K562 (cell line): ENCODE data around the gene SNX20. TPM values are rescaled to one million over a fixed set of nuclear protein-coding genes. Genes with fewer than 3 reads are reported as not detected.

Experiments
- ATAC-seq: fragments of 200-7000 bp; cut with Tn5 transposase; 3 replicates; pipeline ENCODE4 v1.9.1; 2020; ENCODE audit warnings: moderate library complexity
- BruUV-seq: library from RNA; stranded (reverse); fragments of 400-500 nt; replicated peaks from 2 replicates; lab custom pipeline; 2021; lab: Mats Ljungman, UMichigan
- CTCF ChIA-PET: fragments of 300-600 bp; formaldehyde crosslinking; extraction: SDS; loops from one replicate; lab custom pipeline; 2021; ENCODE audit warnings: low intra/inter-chr PET ratio; lab: Yijun Ruan, JAX
- POLR2A ChIA-PET: fragments of 300-600, 350-650 bp; sonication (Branson Sonifier 250); formaldehyde crosslinking; extraction: SDS; loops from one replicate; lab custom pipeline; 2021; ENCODE audit warnings: antibody characterized with exemption, inconsistent platforms; lab: Yijun Ruan, JAX
- DNase-seq, 4 experiments: peaks; one replicate each; pipeline versions ENCODE4 v3.0.0 to v3.0.0-alpha.2; 2011 to 2018; ENCODE audit warnings: low spot score in 3 of 4, mixed read lengths in 3 of 4; ENCODE audit errors: extremely low read depth in 1 of 4
- FAIRE-seq: peaks from 2 replicates; lab custom pipeline; 2011; peaks lifted over from hg19 to GRCh38; lab: Jason Lieb, UNC
- H2AFZ ChIP-seq: 2 replicates; pipeline ENCODE4 v1.6.0; 2011; ENCODE audit warnings: low read depth, low read length, control low read depth, inconsistent platforms
- H3K27ac ChIP-seq: fragments of 200-600 bp; 3 replicates; pipeline ENCODE4 v1.8.0; 2011; ENCODE audit warnings: low read depth, mild to moderate bottlenecking, control low read depth, inconsistent platforms, low read length, moderate library complexity, mixed read lengths; ENCODE audit errors: extremely low read depth
- H3K27me3 ChIP-seq, 2 experiments: fragments of 300-600 bp in 1 of 2; 2 replicates in 1 of 2; 3 replicates in 1 of 2; pipeline versions ENCODE4 v1.6.0 to v1.8.0; 2011; ENCODE audit warnings: inconsistent platforms in 2 of 2, low read length in 2 of 2, mild to moderate bottlenecking in 1 of 2, mixed read lengths in 1 of 2, moderate library complexity in 1 of 2; ENCODE audit not compliant: control insufficient read depth in 2 of 2, insufficient read depth in 2 of 2
- H3K36me3 ChIP-seq: fragments of 300-600 bp; 3 replicates; pipeline ENCODE4 v1.8.0; 2011; ENCODE audit warnings: mild to moderate bottlenecking, low read length, inconsistent platforms; ENCODE audit not compliant: control insufficient read depth, insufficient read depth
- H3K4me1 ChIP-seq, 2 experiments: fragments of 200-600 bp in 1 of 2; replicated peaks in 1 of 2; 2 replicates in 1 of 2; 3 replicates in 1 of 2; pipeline versions ENCODE4 v1.5.1 to v1.8.0; 2011; ENCODE audit warnings: inconsistent platforms in 2 of 2, low read length in 2 of 2, mild to moderate bottlenecking in 1 of 2, mixed read lengths in 1 of 2, moderate library complexity in 1 of 2; ENCODE audit not compliant: control insufficient read depth in 2 of 2, insufficient read depth in 2 of 2
- H3K4me2 ChIP-seq: 2 replicates; pipeline ENCODE4 v1.6.1; 2011; ENCODE audit warnings: low read length, control low read depth, inconsistent platforms, mixed read lengths; ENCODE audit not compliant: insufficient read depth
- H3K4me3 ChIP-seq: fragments of 200-600 bp; sonication (generic), shearing (Covaris generic); 2 replicates; pipeline ENCODE4 v1.5.1; 2016; ENCODE audit warnings: control low read depth, inconsistent platforms
- H3K79me2 ChIP-seq: fragments of 200-600 bp; 3 replicates; pipeline ENCODE4 v1.8.0; 2011; ENCODE audit warnings: low read length, inconsistent platforms; ENCODE audit not compliant: control insufficient read depth, insufficient read depth
- H3K9ac ChIP-seq, 2 experiments: 2 replicates each; pipeline versions ENCODE4 v1.6.0 to v1.6.1; 2011; ENCODE audit warnings: low read depth in 2 of 2, low read length in 2 of 2, control low read depth in 1 of 2, inconsistent platforms in 1 of 2, mild to moderate bottlenecking in 1 of 2, mixed read lengths in 1 of 2; ENCODE audit not compliant: insufficient read depth in 1 of 2
- H3K9me1 ChIP-seq: one replicate; pipeline ENCODE4 v1.6.0; 2011; ENCODE audit warnings: inconsistent platforms, mild to moderate bottlenecking, low read length, moderate library complexity; ENCODE audit not compliant: control insufficient read depth, insufficient read depth
- H3K9me3 ChIP-seq: replicated peaks from 2 replicates; pipeline ENCODE4 v1.5.1; 2011; ENCODE audit warnings: low read depth, low read length, inconsistent platforms; ENCODE audit not compliant: control insufficient read depth, insufficient read depth
- H4K20me1 ChIP-seq: replicated peaks from 2 replicates; pipeline ENCODE4 v1.6.1; 2011; ENCODE audit warnings: low read length, inconsistent platforms, mixed read lengths; ENCODE audit not compliant: control insufficient read depth, insufficient read depth
- ATF4 ChIP-seq: fragments of 450-650 bp; formaldehyde crosslinking; IDR thresholded peaks from 2 replicates; pipeline ENCODE4 v1.4.0; 2022; ENCODE audit warnings: mild to moderate bottlenecking, moderate library complexity
- CREB1 ChIP-seq, 2 experiments: sonication (generic) in 1 of 2; formaldehyde crosslinking in 1 of 2; IDR thresholded peaks; 2 replicates each; pipeline versions ENCODE4 v1.6.1 to v1.8.0; 2012 to 2022; ENCODE audit warnings: inconsistent platforms in 1 of 2, mild to moderate bottlenecking in 1 of 2, missing genetic modification reagents in 1 of 2, moderate library complexity in 1 of 2
- CREM ChIP-seq: IDR thresholded peaks from 2 replicates; pipeline ENCODE4 v1.6.1; 2014; ENCODE audit warnings: antibody characterized with exemption, low read depth
- DIDO1 ChIP-seq: fragments of 450-650 bp; IDR thresholded peaks from 2 replicates; pipeline ENCODE4 v1.6.1; 2016; ENCODE audit warnings: low read depth, missing biosample characterization, missing genetic modification characterization
- FOXJ3 ChIP-seq: sonication (generic); formaldehyde crosslinking; IDR thresholded peaks from 2 replicates; pipeline ENCODE4 v1.4.0; 2020; ENCODE audit warnings: mild to moderate bottlenecking, missing genetic modification reagents
- HIVEP1 ChIP-seq: fragments of 250-450 bp; sonication (Bioruptor Pico); IDR thresholded peaks from 2 replicates; pipeline ENCODE4 v1.4.0; 2020; ENCODE audit warnings: mild to moderate bottlenecking
- KLF1 ChIP-seq: fragments of 450-650 bp; IDR thresholded peaks from 2 replicates; pipeline ENCODE4 v1.6.1; 2016; ENCODE audit warnings: missing genetic modification characterization, missing compliant biosample characterization
- NEUROD1 ChIP-seq: fragments of 150-350 bp; IDR thresholded peaks from 2 replicates; pipeline ENCODE4 v1.6.1; 2014; ENCODE audit warnings: borderline replicate concordance, low read length, low read depth; ENCODE audit not compliant: partially characterized antibody
- NFXL1 ChIP-seq: fragments of 450-650 bp; formaldehyde crosslinking; IDR thresholded peaks from 2 replicates; pipeline ENCODE4 v1.4.0; 2021; ENCODE audit warnings: mild to moderate bottlenecking
- PKNOX1 ChIP-seq: fragments of 450-650 bp; IDR thresholded peaks from 2 replicates; pipeline ENCODE4 v1.6.1; 2016
- SP1 ChIP-seq: sonication (generic); formaldehyde crosslinking; IDR thresholded peaks from 2 replicates; pipeline ENCODE4 v1.8.1; 2022; ENCODE audit warnings: mild to moderate bottlenecking, missing genetic modification reagents
- ZKSCAN1 ChIP-seq: fragments of 150-350 bp; IDR thresholded peaks from 2 replicates; pipeline ENCODE4 v1.6.1; 2016; ENCODE audit warnings: low read depth, low read length
- ZNF512 ChIP-seq: IDR thresholded peaks from 2 replicates; pipeline ENCODE4 v1.6.1; 2016; ENCODE audit warnings: missing genetic modification characterization, missing compliant biosample characterization
- WGBS: fragments of 100-300 bp; shearing (Covaris generic); methylation state at CpG from one replicate; pipeline ENCODE4 v1.1.6; 2016; ENCODE audit warnings: low coverage, mixed read lengths; ENCODE audit not compliant: insufficient coverage; ENCODE audit errors: missing lambda C conversion rate; 5-methylcytosine and 5-hydroxymethylcytosine counted together
- in situ Hi-C: fragments of 300-500 bp; cut with MboI; formaldehyde crosslinking; loops from 4 replicates; pipeline ENCODE4 v1.15.0; 2018; ENCODE audit warnings: inconsistent platforms, mixed read lengths
- intact Hi-C: fragments of 100-400 bp; cut with micrococcal nuclease; formaldehyde crosslinking; loops from 2 replicates; pipeline ENCODE4 v1.14.2; 2022
- polyA plus RNA-seq, 8 experiments: library from polyadenylated mRNA; depleted of rRNA in 4 of 8; stranded (reverse) in 5 of 8; unstranded in 3 of 8; fragments of >200 nt; fragmentation: Nextera tagmentation in 2 of 8; fragmentation: Illumina TruSeq in 1 of 8; extraction: Ambion mirVana in 2 of 8; extraction: Trizol in 1 of 8; gene quantifications; 2 replicates each; pipeline versions ENCODE4 v1.2.1 to v1.2.3, GENCODE V29; 2011 to 2014; ENCODE audit warnings: inconsistent platforms in 1 of 8, missing spikeins in 1 of 8
- total RNA-seq, 7 experiments: library from RNA; depleted of rRNA in 6 of 7; stranded (reverse); fragments of >200 nt in 6 of 7; fragmentation: Illumina TruSeq in 2 of 7; extraction: Trizol in 2 of 7; gene quantifications; 2 replicates each; pipeline versions ENCODE4 v1.2.1 to v1.2.3, GENCODE V29; 2011 to 2021; ENCODE audit warnings: low replicate concordance in 1 of 7
- TF ChIP-seq, protein P1 (sequence below): IDR thresholded peaks from 3 replicates; pipeline ENCODE4 v1.6.1; 2011; ENCODE audit warnings: borderline replicate concordance, mild to moderate bottlenecking; ENCODE audit not compliant: insufficient read length, insufficient read depth

SNX20 gene
- total and polyA plus RNA-seq, 9 of the 15 experiments (the other 6 are each of a cell fraction or from before 2014, with no cell fraction given) = 0.04 to 0.07 TPM; not detected in 7

DNA sequence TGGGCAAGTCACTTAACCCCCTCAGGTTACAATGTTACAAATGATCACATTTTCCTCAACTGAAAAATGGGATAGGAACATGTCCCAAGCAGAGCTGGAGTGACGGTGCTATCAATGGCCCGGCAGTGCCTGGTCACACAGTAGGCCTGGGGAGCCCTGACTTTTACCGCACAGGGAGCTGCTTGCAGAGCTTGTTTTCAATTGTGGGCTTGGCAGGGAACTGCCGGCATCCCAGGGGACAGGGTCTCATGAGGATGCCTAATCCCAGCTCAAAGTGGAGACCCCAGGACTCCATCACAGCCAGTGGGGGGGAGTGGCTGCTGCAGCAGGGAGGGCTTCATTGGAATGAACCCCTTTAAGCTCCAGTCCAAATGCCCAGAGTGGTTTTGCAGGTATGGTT is 11.4 kb downstream of the SNX20 start (continued):
- no peak for TF ChIP-seq NFXL1 (CRISPR knock-in tag)

- peaks cover 0 to 5% of the 10 kb centered on the region in 2 experiments; a peak in 2 of 5 replicates for H3K4me1 ChIP-seq
- no peaks in the 10 kb centered on the region for H4K20me1 ChIP-seq
- no peak overlapping the region for H3K4me2 ChIP-seq
- DNase-seq (no peak), FAIRE-seq (no peak), ATAC-seq (no peak)
- ChIA-PET CTCF (interaction anchor here (1.0 kb wide), 1 partner anchor 138 kb away, joined by 5 read pairs; no protein-coding TSS in a partner anchor), POLR2A (interaction anchor here (0.7 to 0.8 kb wide), 2 partner anchors 28 to 175 kb away, joined by 3 to 5 read pairs; no protein-coding TSS in a partner anchor)
- intact Hi-C loops (loop anchor here (10.0 kb wide), 1 partner anchor 74 kb away; no protein-coding TSS in a partner anchor), in situ Hi-C loops (loop anchor here (5.0 to 10.0 kb wide), 2 partner anchors 139 to 294 kb away; no protein-coding TSS in a partner anchor)
- no peaks in the 10 kb centered on the region for H3K79me2 ChIP-seq
- 5% methylated on average over 5 of the region's 5 CpGs for WGBS
- H2AFZ ChIP-seq = no peak overlapping the region
- H3K27ac ChIP-seq = no peak overlapping the region
- no TSS peak for BruUV-seq
- H3K36me3 ChIP-seq = no peaks in the 10 kb centered on the region
- no peaks in the 10 kb centered on the region for H3K9me1 ChIP-seq
- H3K27me3 ChIP-seq = peaks cover 2 to 14% of the 10 kb centered on the region in 2 experiments; a peak in 3 of 5 replicates
- no peak overlapping the region for H3K9ac ChIP-seq
- H3K9me3 ChIP-seq = peaks cover 6% of the 10 kb centered on the region; the same call in 1 of the 2 replicates
- no peak overlapping the region for H3K4me3 ChIP-seq
- TF ChIP-seq ZNF512 (tag) (no peak), CREB1 (IDR thresholded peaks at IDR 0.05) (no peak), CREB1 (CRISPR knock-in tag; IDR thresholded peaks at IDR 0.05) (no peak), HIVEP1 (CRISPR knock-in tag) (no peak), FOXJ3 (CRISPR knock-in tag) (no peak), ZKSCAN1 (no peak), KLF1 (tag) (no peak), SP1 (CRISPR knock-in tag) (no peak), NEUROD1 (no peak), ATF4 (CRISPR knock-in tag) (no peak), CREM (no peak), PKNOX1 (no peak), DIDO1 (tag) (no peak)
- TF ChIP-seq, protein P1, sequence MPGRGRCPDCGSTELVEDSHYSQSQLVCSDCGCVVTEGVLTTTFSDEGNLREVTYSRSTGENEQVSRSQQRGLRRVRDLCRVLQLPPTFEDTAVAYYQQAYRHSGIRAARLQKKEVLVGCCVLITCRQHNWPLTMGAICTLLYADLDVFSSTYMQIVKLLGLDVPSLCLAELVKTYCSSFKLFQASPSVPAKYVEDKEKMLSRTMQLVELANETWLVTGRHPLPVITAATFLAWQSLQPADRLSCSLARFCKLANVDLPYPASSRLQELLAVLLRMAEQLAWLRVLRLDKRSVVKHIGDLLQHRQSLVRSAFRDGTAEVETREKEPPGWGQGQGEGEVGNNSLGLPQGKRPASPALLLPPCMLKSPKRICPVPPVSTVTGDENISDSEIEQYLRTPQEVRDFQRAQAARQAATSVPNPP = no peak
These were observed 12.6 kb downstream of the SNX20 start for GRCh38 chr16:50668368-50669008.
